HG03064 (cell line): ENCODE results near the gene A4GALT.

Experiments
- ATAC-seq: cut with Tn5 transposase; IDR thresholded peaks from one replicate; pipeline ENCODE4 v1.9.1; 2021; ENCODE audit warnings: low read depth; ENCODE audit not compliant: unreplicated experiment

A4GALT gene

DNA sequence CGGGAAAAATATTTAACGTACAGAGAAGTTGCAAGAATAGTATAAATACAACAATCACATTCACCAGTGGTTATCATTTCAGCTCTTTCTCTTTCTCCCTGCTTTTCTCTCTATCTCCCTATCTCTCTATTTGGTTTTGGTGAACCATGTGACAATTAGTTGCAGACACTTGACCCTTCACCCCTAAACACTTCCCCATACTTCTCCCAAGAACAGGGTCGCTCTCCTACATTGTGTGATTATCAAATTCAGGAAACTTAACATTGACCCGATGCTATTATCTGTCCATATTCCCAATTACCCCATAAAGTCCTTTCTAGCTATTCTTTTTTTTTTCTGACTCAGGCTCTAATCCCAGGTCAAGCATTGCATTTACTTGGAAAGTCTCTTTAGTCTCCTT, 66.7 kb downstream of the A4GALT start:
- no peak for ATAC-seq

DNA sequence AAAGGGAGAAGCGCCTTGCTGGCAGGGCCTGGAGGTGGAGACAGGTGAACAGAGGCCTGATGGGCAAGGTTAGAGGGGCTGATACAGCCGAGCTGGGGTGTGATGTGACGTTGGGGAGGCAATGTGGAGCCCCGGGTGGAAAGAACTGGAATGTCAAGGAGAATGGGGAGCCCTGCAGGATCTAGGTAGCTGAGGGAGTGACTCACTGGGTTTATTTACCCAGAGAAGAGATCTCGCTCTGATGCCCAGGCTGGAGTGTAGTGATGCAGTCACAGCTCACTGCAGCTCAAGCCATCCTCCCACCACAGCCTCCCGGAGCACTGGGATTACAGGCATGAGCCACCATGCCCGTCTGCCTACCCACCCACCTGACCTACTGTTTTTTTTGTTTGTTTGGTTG, 69.5 kb downstream of the A4GALT start:
- no peak for ATAC-seq

DNA sequence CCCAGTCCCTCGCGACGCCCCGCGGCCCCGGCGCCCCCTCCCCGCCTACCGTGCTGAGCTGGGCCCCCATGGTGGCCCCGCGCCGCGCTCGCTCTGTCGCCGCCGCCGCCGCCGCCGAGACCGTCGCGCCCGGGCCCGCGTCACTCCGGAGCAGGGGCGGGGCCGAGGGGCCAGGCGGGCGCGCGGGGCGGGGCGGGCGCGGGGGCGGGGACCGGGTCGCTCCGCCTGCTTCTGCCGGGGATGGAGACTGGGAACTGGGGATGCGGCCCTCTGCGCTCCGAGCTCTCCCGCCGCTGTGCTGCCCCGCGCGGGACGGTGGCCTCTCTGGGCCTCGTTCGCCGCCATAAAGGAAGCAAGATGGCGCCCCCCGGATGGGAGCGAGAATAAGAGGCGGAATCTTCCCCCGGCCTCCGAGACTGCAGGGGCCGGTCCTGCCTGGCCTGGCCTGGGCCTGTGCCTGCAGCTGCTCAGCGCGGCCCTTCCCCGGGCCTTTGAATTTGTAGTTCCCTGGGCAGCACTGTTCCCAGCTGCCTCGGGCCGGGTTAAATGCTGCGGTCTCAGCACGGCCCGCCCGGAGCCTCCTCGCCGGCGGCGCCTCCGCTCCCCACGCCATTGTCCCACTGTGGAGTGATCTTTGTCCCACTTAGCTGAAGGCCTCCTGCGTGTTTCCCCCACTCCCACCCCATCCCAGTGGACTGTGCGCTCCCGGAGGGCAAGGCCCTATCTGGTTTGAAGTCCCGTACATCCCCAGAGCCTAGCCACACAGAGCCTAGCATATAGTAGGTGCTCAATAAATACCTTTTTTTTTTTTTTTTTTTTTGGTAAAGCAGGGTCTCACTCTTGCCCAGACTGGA, 71.2 kb downstream of the A4GALT start, which contains the start of gene CYB5R3:
Gene CYB5R3 (minus strand): TSS at position 147 of the 854 bp plus-strand sequence. CDS start 77 bp downstream, at position 70.
- ATAC-seq, result peak; percentile 56

DNA sequence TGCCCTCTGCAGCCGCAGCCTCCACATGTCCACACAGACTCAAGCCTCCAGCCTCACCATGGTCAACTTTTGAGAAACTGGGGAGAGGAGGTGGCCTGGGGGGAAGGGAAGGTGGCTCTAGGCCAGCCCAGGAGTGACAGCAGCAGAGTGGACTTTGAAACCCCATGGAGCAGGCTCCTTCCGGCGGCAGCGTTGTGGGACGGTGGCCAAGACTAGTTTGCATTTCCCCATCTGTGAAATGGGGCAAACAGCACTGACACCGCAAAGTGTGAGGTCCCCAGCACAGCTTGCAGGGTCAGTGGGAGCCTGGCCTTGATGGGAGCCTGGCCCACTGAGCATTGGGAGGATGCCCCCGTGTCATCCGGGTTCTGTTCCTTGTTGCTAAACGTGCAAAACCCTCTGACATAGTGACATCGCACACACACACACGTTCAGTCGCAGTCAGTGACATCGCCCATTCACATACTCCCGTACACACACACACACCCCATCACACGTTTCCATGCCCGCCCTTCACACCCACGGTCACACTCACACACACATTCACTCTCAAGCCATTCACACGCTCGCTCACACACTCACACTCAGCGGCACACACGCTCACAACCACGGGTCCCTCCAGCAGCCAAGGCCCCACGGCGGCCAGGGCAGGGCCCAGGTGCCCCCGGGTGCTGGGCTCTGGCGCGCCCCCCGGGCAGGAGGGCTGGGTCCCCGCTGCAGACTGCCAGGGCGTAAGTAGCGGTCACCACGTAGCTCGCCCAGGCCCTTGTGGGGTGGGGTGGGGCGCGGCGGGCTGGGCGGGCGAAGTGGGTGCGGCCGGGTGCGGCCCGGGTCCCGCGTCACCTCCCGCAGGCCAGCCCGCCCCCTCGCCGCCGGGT, 72.1 kb downstream of the A4GALT start:
- peak; percentile 36 for ATAC-seq

DNA sequence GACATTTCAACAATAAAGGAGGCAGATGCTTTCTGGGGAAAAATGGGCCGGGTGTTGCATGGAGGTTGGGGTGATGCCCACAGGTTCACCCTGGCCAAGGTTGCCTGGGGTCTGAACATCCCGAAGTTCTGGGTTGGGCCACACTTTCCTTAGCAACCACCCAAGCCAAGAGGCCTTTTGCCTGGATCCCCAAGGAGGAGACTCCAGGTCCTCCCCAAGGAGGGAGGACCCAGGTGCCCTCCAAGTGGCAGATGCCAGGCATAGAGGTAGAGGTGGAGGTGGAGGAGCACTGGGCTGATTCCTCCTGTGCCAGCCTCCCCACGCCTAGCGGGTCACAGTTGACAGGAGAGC, 72.7 kb downstream of the A4GALT start:
- no peak for ATAC-seq

DNA sequence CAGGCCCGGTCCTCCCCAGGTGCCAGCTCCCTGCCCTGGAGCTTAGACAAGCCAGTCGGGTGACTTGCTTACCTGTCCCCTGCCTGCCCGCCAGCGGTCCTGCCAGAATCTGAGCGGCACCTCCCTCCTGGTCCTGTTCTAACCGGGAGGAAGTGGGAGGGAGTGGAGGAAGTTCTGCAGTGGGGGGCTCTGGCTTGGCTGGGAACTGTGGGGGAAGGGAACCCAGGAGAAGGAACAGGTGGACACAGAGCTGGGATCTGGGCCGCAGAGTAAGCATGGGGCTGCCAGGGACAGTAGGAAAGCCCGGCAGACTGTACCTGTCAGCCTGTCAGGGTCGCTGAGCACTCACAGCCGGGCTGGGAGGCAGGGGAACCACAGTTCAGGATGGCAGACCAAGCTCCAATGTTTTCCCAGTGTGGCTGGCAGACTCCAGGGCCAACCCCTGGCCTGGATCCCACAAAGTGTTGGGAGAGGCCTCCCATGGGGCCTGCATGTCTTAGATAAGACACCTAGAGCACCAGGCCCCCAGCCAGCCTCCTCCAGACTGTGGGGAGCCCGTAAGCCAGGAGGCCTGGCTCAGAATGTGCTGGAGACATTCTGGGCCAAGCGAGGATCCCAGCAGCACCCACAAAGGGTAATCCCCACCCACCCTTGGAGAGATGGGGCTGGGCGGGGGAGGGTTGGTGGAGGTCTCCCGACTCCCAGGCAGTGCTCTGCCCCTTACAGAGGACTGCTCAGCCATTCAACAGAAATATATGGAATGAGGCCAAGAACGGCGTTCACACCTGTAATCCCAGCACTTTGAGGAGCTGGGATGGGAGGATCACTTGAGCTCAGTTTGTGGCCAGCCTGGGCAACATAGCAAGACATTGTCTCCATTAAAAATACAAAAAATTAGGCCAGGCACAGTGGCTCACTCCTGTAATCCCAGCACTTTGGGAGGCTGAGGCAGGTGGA, 73.8 kb downstream of the A4GALT start:
- ATAC-seq, result no peak

DNA sequence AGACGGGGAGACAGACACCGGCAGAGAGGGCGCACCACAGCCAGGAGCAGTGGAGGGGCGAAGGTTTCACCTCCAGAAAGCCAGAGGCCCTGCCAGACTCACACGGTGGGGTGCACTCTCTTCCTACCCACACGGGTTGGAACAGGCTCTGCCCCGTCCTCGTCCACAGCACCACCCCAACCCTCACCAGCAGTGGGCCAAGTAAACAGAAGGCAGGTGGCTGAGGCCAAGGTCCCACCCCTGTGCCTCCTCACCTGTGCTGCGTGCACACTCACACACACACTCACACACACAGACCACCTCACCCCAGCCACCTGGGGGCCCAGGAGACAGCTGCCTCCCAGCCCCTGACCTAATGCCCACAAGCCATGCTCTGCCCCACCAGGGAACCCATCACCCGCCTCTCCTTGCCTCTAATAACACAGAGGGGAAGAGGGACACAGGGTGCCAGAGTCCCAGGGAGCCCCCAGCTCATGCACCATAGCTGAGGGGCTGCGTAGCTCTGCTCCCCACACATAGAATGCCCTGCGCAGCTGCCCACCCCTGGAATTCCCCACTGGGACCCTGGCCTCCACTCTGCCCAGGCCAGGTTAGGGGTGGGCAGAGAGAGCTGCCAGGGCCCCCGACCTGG, 74.6 kb downstream of the A4GALT start:
- no peak for ATAC-seq

DNA sequence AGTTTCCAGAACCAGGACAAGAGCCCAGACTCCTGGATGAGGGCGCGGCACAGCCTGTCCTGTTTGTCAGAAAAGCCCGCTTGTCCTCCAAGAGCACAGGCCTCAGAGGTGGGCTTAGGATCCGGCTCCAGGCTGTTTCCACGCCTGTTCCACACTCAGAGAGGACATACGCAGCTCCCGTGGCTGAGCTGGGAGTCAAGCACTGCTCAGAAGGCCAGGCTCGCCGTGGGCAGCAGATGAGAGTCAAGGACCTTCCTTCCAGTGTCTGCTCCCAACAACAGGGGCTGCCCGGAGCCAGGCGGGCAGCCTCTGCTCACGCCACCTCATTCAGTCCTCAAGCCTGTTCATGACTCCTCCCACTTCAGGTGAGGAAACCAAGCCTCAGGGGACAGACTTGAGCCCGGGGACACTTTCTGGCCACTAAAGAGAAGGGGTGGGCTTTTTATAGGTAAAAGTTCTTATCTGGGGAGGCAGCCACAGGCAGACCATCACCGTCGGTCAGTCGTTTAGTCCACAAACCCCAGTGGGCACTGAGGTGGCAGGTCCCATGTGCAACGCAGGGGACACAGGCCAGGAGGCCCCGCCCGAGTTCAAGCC, 75.2 kb downstream of the A4GALT start:
- no peak for ATAC-seq

DNA sequence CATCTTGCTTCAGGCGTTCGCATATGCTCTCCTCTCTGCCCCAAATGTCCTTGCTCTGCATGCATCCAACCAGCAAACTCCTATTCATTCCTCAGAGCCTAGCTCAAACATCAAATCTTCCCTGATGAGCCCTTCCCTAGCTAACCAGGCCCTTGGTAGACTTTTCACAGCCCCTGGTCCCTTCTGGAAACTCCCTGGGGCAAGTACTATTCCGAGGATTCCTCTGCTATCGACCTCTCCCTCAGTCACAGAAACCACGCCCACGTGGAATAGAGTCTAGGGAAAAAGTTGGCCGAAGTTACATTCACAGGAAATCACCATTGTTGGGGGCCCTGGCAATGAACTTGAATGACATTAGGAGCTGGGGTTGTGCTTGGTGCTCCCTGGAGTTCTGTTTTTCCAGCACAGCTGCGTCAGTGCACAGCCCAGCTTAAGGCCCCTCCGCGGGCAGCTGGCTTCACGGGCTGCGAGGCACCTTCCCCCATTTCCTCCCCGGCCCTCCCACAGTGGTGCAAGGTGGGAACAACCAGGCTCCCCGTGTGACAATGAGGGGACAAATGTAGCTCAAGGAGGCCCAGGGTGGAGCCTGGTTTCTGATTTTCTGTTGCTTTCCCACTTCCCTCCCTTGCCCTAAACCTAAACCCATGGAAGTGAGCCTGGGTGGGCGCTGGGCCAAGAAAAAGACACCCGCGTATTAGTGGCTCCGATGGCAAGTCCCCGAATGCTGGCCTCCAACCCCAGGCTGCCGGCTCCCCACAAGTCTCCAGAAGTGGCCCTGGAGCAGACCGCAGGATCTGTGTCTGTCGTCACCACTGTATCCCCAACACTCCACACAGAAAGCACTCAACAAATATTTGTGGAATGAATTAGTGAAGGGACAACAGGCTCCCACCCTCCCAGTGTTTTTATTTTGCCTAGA, 76.0 kb downstream of the A4GALT start:
- no peak for ATAC-seq

DNA sequence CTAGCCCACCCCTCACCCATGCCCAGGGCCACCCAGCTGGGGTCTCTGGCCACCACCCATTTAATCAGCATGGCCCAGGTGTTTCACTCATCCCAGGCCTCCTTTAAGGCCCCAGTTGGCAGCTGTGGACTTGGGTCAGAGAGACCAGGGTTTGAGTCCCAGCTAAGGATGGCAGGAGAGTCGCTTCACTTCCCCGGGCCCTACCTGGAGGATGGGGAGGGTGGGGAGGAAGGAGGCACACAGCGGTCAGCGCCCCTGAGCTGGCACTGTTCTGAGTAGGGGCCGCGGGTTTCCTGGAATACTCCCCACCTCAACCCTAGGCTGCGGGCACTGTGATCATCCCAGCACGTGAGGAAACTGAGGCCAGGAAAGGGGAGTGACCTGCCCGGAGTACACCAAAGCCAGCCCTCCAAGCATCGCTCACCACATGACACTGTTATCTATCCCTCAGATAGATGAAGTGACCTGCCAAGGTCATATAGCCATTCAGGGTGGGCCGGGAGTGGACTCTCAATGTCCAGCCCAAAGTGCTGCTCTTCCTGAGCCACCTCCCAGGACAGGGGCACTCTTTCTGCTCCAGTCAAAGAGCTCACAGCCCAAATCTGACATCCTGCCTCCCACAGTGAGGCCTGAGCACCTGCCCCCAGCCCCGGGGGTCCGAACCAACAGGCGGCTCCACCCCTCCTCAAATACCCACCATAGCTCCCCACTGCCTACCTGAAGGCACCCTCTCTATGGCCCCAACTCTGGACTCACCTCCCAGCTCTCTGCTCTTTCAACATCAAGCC, 76.8 kb downstream of the A4GALT start:
- ATAC-seq, result no peak

DNA sequence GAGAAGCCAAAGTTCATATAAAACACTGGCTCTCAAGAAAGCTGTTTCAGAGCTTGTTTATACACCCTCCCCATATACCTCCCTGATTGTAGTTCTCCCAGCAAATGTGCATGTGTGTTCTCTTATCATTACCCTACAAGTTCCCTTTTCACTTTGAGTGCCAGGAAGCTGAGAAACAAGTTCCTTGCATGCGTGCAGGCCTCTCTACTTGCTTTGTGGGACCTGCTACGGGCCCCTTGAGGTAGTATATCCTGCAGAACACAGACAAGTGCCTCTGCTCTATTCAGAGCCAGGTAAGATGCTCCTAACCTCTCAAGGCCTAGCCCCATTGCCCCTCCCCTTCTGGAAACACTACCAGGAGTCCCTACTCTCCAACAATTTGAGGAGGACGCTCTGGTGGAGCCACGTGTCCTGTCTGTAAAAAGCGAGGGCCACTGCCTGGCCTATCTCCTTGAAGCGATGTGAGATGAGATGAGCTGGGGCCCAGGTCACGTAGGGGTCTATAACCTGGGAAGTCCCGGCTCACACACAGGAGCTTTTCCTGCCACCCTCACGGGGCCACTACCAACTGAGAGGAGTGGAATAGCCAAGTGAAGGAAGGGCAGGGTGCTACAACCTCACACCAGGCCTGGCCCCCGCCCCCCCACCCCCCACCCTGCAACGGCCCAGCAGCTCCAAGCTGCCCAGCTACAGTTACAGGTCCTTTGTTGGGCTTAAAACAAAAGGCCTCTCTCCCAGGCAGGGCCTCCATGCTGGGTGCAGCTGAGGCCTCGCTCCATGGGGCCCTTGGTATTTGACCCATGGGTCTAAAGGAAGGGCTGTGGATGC, 77.7 kb downstream of the A4GALT start:
- no peak for ATAC-seq
